IPS-18a (cell line): ENCODE data around the gene SUSD2.

ENCODE experiments used
- H3K27ac ChIP-seq: one replicate; pipeline ENCODE4 v1.5.1; 2013; ENCODE audit warnings: low read length
- H3K27me3 ChIP-seq: one replicate; pipeline ENCODE4 v1.6.1; 2013; ENCODE audit warnings: mild to moderate bottlenecking, low read length; ENCODE audit not compliant: control insufficient read depth, insufficient read depth
- H3K36me3 ChIP-seq: one replicate; pipeline ENCODE4 v1.6.1; 2013; ENCODE audit warnings: low read depth, low read length; ENCODE audit not compliant: control insufficient read depth
- H3K4me1 ChIP-seq: one replicate; pipeline ENCODE4 v1.6.1; 2013; ENCODE audit warnings: low read depth, low read length; ENCODE audit not compliant: control insufficient read depth
- H3K4me3 ChIP-seq: one replicate; pipeline ENCODE4 v1.5.1; 2013; ENCODE audit warnings: low read length
- H3K9ac ChIP-seq: one replicate; pipeline ENCODE4 v1.6.1; 2013; ENCODE audit warnings: mild to moderate bottlenecking, low read length, moderate library complexity
- H3K9me3 ChIP-seq: one replicate; pipeline ENCODE4 v1.6.1; 2013; ENCODE audit warnings: low read depth, low read length; ENCODE audit not compliant: control insufficient read depth

The SUSD2 gene

DNA sequence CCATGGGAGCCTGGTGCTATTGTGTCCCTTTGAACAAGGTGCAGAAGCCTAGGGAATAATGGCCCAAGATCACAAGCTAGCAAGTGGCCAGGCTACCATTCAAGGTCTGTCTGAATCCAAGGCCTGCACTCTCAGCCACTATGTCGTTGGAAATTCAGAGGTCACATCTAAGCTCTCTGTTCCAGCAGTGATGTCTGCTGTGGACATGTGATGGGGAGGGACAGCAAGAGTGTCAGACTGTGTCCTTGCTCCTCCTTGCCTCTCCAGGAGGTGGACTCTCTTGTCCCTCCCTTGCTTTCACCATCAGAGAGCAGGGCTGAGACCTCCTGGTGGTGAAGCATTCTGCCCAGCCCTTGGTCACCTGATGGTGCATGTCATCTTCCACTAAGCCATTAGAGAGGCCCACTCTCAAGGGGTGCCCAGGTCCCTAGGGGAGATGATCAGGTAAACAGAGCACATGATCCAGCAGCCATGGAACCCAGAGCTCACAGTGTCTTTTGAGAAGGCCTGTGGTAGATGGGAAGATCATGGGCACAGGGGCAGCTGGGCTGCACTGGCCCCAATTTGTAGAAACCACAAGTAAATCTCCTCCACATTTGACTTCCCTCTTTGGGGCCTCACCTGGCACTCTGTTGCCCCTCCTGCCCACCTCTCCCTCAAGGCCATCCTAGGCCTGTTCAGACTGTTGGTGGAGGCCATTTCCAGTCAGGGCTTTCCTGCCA is 37.1 kb upstream of the SUSD2 start:
- Histone ChIP-seq H3K27ac (no peak overlapping the region), H3K4me3 (no peak overlapping the region), H3K36me3 (no peaks in the 10 kb centered on the region), H3K9ac (no peak overlapping the region), H3K9me3 (no peaks in the 10 kb centered on the region), H3K27me3 (no peaks in the 10 kb centered on the region), H3K4me1 (peaks cover 10% of the 10 kb centered on the region)

DNA sequence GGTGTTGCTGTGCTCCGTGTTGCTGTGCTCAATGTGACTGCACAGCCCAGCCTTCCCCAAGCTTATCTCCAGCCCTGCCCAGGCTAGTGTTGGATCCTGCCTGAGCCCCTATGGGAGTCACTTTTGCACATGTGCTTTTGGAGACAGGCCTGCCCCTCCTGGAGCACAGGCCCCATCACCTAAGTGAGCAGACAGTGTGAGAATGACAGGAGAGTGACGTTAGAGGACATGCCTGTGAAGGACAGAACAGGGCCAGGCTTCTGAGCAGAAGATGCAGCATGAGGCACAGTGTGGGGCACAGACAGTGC is 36.6 kb upstream of the SUSD2 start:
- H3K9me3 ChIP-seq = no peaks in the 10 kb centered on the region
- peaks cover 10% of the 10 kb centered on the region for H3K4me1 ChIP-seq
- no peak overlapping the region for H3K4me3 ChIP-seq
- no peak overlapping the region for H3K27ac ChIP-seq
- no peaks in the 10 kb centered on the region for H3K36me3 ChIP-seq
- no peaks in the 10 kb centered on the region for H3K27me3 ChIP-seq
- H3K9ac ChIP-seq = no peak overlapping the region

- no peaks in the 10 kb centered on the region for H3K27me3 ChIP-seq
- H3K27ac ChIP-seq = no peak overlapping the region
- no peak overlapping the region for H3K9ac ChIP-seq
- H3K9me3 ChIP-seq = no peaks in the 10 kb centered on the region
- peaks cover 10% of the 10 kb centered on the region for H3K4me1 ChIP-seq
- H3K4me3 ChIP-seq = no peak overlapping the region
- H3K36me3 ChIP-seq = no peaks in the 10 kb centered on the region
Observed at GRCh38 chr22:24145446-24146193, 35.7 kb upstream of the SUSD2 start.

- Histone ChIP-seq H3K9ac (no peak overlapping the region), H3K36me3 (no peaks in the 10 kb centered on the region), H3K27ac (no peak overlapping the region), H3K4me3 (no peak overlapping the region), H3K27me3 (no peaks in the 10 kb centered on the region), H3K9me3 (no peaks in the 10 kb centered on the region), H3K4me1 (peaks cover 10% of the 10 kb centered on the region)
Observed at GRCh38 chr22:24146194-24146616, 35.1 kb upstream of the SUSD2 start.

- H3K4me3 ChIP-seq = no peak overlapping the region
- H3K9me3 ChIP-seq = no peaks in the 10 kb centered on the region
- no peak overlapping the region for H3K27ac ChIP-seq
- peaks cover 10% of the 10 kb centered on the region for H3K4me1 ChIP-seq
- no peaks in the 10 kb centered on the region for H3K27me3 ChIP-seq
- no peak overlapping the region for H3K9ac ChIP-seq
- H3K36me3 ChIP-seq = no peaks in the 10 kb centered on the region
Observed at GRCh38 chr22:24146791-24147353, 34.4 kb upstream of the SUSD2 start.

- H3K36me3 ChIP-seq = no peaks in the 10 kb centered on the region
- no peak overlapping the region for H3K27ac ChIP-seq
- H3K4me1 ChIP-seq = peaks cover 10% of the 10 kb centered on the region
- H3K9ac ChIP-seq = no peak overlapping the region
- H3K27me3 ChIP-seq = no peaks in the 10 kb centered on the region
- H3K4me3 ChIP-seq = no peak overlapping the region
- no peaks in the 10 kb centered on the region for H3K9me3 ChIP-seq
Observed at GRCh38 chr22:24147666-24148065, 33.6 kb upstream of the SUSD2 start.

GRCh38 chr22:24148266-24149197 is 32.8 kb upstream of the SUSD2 start:
- no peaks in the 10 kb centered on the region for H3K9me3 ChIP-seq
- H3K9ac ChIP-seq = no peak overlapping the region
- no peak overlapping the region for H3K4me3 ChIP-seq
- peaks cover 10% of the 10 kb centered on the region for H3K4me1 ChIP-seq
- H3K27me3 ChIP-seq = no peaks in the 10 kb centered on the region
- no peak overlapping the region for H3K27ac ChIP-seq
- H3K36me3 ChIP-seq = no peaks in the 10 kb centered on the region

DNA sequence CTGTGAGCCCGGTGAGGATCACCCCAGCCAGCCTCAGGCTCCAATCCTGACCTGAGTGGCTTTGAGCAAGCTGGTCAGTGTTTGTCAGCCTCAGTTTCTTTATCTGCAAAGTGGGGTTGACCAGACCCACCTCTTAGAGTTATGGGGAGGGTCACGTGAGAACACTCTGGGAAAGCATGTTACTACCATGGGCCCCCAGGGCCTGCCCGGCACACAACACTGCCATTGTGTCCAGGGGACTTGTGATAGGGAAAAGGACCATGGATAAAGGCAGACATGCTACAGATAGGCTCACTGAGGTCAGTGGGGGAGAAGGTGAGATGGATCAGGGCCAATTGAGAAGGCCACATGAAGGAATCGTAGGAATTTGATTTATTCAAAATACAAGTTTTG is 32.1 kb upstream of the SUSD2 start:
- no peaks in the 10 kb centered on the region for H3K27me3 ChIP-seq
- H3K4me1 ChIP-seq = peaks cover 10% of the 10 kb centered on the region
- no peaks in the 10 kb centered on the region for H3K9me3 ChIP-seq
- no peak overlapping the region for H3K27ac ChIP-seq
- no peak overlapping the region for H3K4me3 ChIP-seq
- H3K36me3 ChIP-seq = no peaks in the 10 kb centered on the region
- H3K9ac ChIP-seq = no peak overlapping the region

DNA sequence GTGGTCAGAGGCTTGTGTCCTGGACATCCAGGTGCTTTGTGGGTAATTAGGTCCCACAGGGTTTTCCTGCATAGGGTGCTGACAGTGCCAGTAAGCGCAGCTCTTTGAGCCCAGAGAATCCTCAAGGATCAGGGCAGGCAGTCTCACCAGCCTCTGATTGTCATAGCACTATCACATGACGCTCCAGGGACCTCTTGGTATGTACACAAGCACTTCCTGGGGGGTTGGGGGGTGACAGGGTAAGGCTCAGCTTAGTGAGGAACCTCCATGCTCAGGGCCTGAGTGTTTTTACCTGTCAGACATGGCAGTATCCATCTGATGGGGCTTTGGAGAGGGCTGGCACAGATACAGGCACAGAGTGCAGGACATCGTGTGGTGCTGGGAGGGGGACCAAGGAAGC is 27.9 kb upstream of the SUSD2 start:
- Histone ChIP-seq H3K9ac (no peak overlapping the region), H3K36me3 (no peaks in the 10 kb centered on the region), H3K27ac (no peak overlapping the region), H3K9me3 (no peaks in the 10 kb centered on the region), H3K27me3 (peaks cover 13% of the 10 kb centered on the region), H3K4me3 (no peak overlapping the region), H3K4me1 (peaks cover 7% of the 10 kb centered on the region)

GRCh38 chr22:24153959-24154358 is 27.3 kb upstream of the SUSD2 start:
- H3K4me1 ChIP-seq = peaks cover 7% of the 10 kb centered on the region
- H3K9me3 ChIP-seq = no peaks in the 10 kb centered on the region
- no peak overlapping the region for H3K27ac ChIP-seq
- peaks cover 13% of the 10 kb centered on the region for H3K27me3 ChIP-seq
- H3K4me3 ChIP-seq = no peak overlapping the region
- H3K9ac ChIP-seq = no peak overlapping the region
- no peaks in the 10 kb centered on the region for H3K36me3 ChIP-seq

DNA sequence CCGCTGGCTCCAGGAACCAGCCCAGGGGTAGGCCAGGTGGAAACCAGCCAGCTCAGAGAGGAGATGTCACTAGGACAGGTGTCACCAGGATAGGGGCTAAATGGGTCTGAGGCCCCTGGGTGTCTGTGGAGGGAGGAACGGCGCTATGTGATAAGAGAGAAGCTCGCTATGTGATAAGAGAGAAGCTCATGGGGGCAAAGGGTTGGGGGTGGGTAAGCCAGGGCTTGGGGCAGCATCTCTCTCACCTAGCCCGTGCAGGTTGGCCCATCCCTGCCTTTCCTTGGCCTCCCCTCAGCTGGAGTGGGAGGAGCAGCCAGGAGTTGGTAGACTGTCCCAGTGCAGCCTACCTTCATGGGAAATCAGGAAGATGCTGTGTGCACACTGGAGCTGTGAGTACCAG is 26.5 kb upstream of the SUSD2 start:
- H3K9me3 ChIP-seq = no peaks in the 10 kb centered on the region
- H3K9ac ChIP-seq = no peak overlapping the region
- H3K4me3 ChIP-seq = no peak overlapping the region
- H3K36me3 ChIP-seq = no peaks in the 10 kb centered on the region
- peaks cover 13% of the 10 kb centered on the region for H3K27me3 ChIP-seq
- peaks cover 7% of the 10 kb centered on the region for H3K4me1 ChIP-seq
- H3K27ac ChIP-seq = no peak overlapping the region
